DND-41 (cell line): ENCODE measurements around the gene FAS.
A peak's percentile ranks its signal among the peaks of the same experiment; 100 is the strongest.

Experiments
- ATAC-seq: fragments of 200-7000 bp; cut with Tn5 transposase; 3 replicates; pipeline ENCODE4 v1.9.1; 2021; ENCODE audit warnings: low read depth; ENCODE audit not compliant: insufficient read depth
- DNase-seq: peaks from one replicate; pipeline ENCODE4 v3.0.0-alpha.2; 2020
- H2AFZ ChIP-seq: 2 replicates; pipeline ENCODE4 v1.6.0; 2012; ENCODE audit warnings: low read depth, low read length
- H3K27ac ChIP-seq: 2 replicates; pipeline ENCODE4 v1.5.1; 2012; ENCODE audit warnings: low read length, inconsistent platforms
- H3K27me3 ChIP-seq: fragments of 200-600 bp; sonication (generic); 2 replicates; pipeline ENCODE4 v1.6.0; 2012; ENCODE audit warnings: low read length, mild to moderate bottlenecking, inconsistent platforms; ENCODE audit not compliant: insufficient read depth, poor library complexity
- H3K36me3 ChIP-seq: 2 replicates; pipeline ENCODE4 v1.5.1; 2012; ENCODE audit warnings: low read length, inconsistent platforms; ENCODE audit not compliant: insufficient read depth
- H3K4me1 ChIP-seq: 2 replicates; pipeline ENCODE4 v1.5.1; 2012; ENCODE audit warnings: mild to moderate bottlenecking, low read length; ENCODE audit not compliant: insufficient read depth
- H3K4me2 ChIP-seq: 2 replicates; pipeline ENCODE4 v1.6.0; 2012; ENCODE audit warnings: mild to moderate bottlenecking, moderate library complexity, low read length, inconsistent platforms; ENCODE audit not compliant: insufficient read depth
- H3K4me3 ChIP-seq, 2 experiments: fragments of 200-600 bp in 1 of 2; shearing (Covaris generic) in 1 of 2; 2 replicates each; pipeline ENCODE4 v1.5.1; 2012 to 2016; ENCODE audit warnings: inconsistent platforms in 2 of 2, low read length in 2 of 2, mild to moderate bottlenecking in 2 of 2, low read depth in 1 of 2, moderate library complexity in 1 of 2
- H3K79me2 ChIP-seq: 2 replicates; pipeline ENCODE4 v1.6.0; 2012; ENCODE audit warnings: low read length, inconsistent platforms; ENCODE audit not compliant: insufficient read depth
- H3K9ac ChIP-seq: 2 replicates; pipeline ENCODE4 v1.6.0; 2012; ENCODE audit warnings: low read depth, mild to moderate bottlenecking, inconsistent platforms, low read length, moderate library complexity
- H3K9me3 ChIP-seq: 2 replicates; pipeline ENCODE4 v1.5.1; 2012; ENCODE audit warnings: low read length, moderate library complexity, mild to moderate bottlenecking, inconsistent platforms; ENCODE audit not compliant: insufficient read depth, severe bottlenecking
- H4K20me1 ChIP-seq: 2 replicates; pipeline ENCODE4 v1.6.0; 2012; ENCODE audit warnings: low read length; ENCODE audit not compliant: insufficient read depth
- CTCF ChIP-seq: IDR thresholded peaks from 2 replicates; pipeline ENCODE4 v1.5.1; 2012; ENCODE audit warnings: borderline replicate concordance, low read length, moderate library complexity, mild to moderate bottlenecking; ENCODE audit not compliant: poor library complexity, severe bottlenecking; ENCODE audit errors: extremely low read depth
- EZH2 ChIP-seq: IDR thresholded peaks from 3 replicates; pipeline ENCODE4 v1.6.1; 2012; ENCODE audit warnings: borderline replicate concordance, low read depth, mild to moderate bottlenecking, moderate library complexity, low read length, inconsistent platforms; ENCODE audit not compliant: severe bottlenecking

The FAS gene

GRCh38 chr10:88974446-88975376 lies 15.9 kb upstream of the FAS start:
- peak overlapping the region; percentile 57 for H3K9ac ChIP-seq
- H2AFZ ChIP-seq: peak overlapping the region; percentile 94
- peak; percentile 16 for DNase-seq
- TF ChIP-seq CTCF (no peak), EZH2 (no peak)
- H3K36me3 ChIP-seq: no peaks in the 10 kb centered on the region
- H3K4me3 ChIP-seq: peak overlapping the region; percentile 23 to 55
- peak; percentile 88 for ATAC-seq
- no peaks in the 10 kb centered on the region for H3K27me3 ChIP-seq
- peaks cover 16% of the 10 kb centered on the region for H3K4me1 ChIP-seq
- peak overlapping the region; percentile 65 for H3K4me2 ChIP-seq
- H3K9me3 ChIP-seq: no peaks in the 10 kb centered on the region
- peak overlapping the region; percentile 89 for H3K27ac ChIP-seq
- no peaks in the 10 kb centered on the region for H4K20me1 ChIP-seq
- H3K79me2 ChIP-seq: no peaks in the 10 kb centered on the region

GRCh38 chr10:88975377-88975720 lies 15.2 kb upstream of the FAS start:
- peaks cover 16% of the 10 kb centered on the region for H3K4me1 ChIP-seq

GRCh38 chr10:88978463-88978862 lies 12.1 kb upstream of the FAS start:
- H3K27me3 ChIP-seq: no peaks in the 10 kb centered on the region
- DNase-seq (no peak), ATAC-seq (no peak)

More at GRCh38 chr10:88975377-88975720, 15.2 kb upstream of the FAS start:
- Histone ChIP-seq H4K20me1 (no peaks in the 10 kb centered on the region), H3K27ac (peak overlapping the region; percentile 89), H3K9me3 (no peaks in the 10 kb centered on the region), H3K4me2 (peak overlapping the region; percentile 65), H2AFZ (peak overlapping the region; percentile 94), H3K9ac (peak overlapping the region; percentile 57), H3K4me3 (peak overlapping the region; percentile 23 to 55; a peak in 3 of 4 replicates), H3K36me3 (no peaks in the 10 kb centered on the region), H3K27me3 (no peaks in the 10 kb centered on the region), H3K79me2 (no peaks in the 10 kb centered on the region)
- TF ChIP-seq EZH2: no peak
- no peak for TF ChIP-seq CTCF
- ATAC-seq (peak; percentile 59), DNase-seq (peak; percentile 11)

More at GRCh38 chr10:88978463-88978862, 12.1 kb upstream of the FAS start:
- no peak overlapping the region for H2AFZ ChIP-seq
- no peak overlapping the region for H3K9ac ChIP-seq
- no peak overlapping the region for H3K27ac ChIP-seq
- H3K36me3 ChIP-seq: no peaks in the 10 kb centered on the region
- peaks cover 16% of the 10 kb centered on the region for H3K4me1 ChIP-seq
- H3K4me3 ChIP-seq: no peak overlapping the region
- no peaks in the 10 kb centered on the region for H3K9me3 ChIP-seq
- H3K79me2 ChIP-seq: no peaks in the 10 kb centered on the region
- TF ChIP-seq EZH2 (no peak), CTCF (no peak)
- no peak overlapping the region for H3K4me2 ChIP-seq
- H4K20me1 ChIP-seq: no peaks in the 10 kb centered on the region
